Amniotic epithelial cell (primary cell): ENCODE results near the gene HSPA1L.
"Not testable (repeated sequence)": the region's sequence is repeated elsewhere in the genome, so short reads cannot be mapped to it uniquely, and the experiment has no call there.

ENCODE experiments used
- DNase-seq: peaks from one replicate; pipeline ENCODE4 v3.0.0-alpha.2; 2010; ENCODE audit warnings: low read depth

The HSPA1L gene

DNA sequence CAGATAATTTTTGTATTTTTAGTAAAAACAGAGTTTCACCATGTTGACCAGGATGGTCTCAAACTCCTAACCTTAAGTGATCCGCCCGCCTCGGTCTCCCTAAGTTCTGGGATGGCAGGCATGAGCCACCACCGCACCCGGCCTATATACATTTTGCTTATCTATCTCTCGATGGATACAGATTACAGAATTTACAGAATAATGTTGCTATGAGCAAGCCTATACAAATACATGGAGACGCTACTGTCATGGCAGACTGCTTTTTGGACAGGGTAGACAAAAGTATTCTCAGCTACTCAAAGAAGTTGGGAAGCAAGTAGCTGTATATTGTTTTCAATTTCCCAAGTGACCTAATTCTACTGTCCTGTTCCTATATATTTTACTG is 1.6 kb downstream of the HSPA1L start:
- no peak for DNase-seq

- DNase-seq, result no peak
Measured at GRCh38 chr6:31811645-31812044, 3.4 kb downstream of the HSPA1L start.

DNA sequence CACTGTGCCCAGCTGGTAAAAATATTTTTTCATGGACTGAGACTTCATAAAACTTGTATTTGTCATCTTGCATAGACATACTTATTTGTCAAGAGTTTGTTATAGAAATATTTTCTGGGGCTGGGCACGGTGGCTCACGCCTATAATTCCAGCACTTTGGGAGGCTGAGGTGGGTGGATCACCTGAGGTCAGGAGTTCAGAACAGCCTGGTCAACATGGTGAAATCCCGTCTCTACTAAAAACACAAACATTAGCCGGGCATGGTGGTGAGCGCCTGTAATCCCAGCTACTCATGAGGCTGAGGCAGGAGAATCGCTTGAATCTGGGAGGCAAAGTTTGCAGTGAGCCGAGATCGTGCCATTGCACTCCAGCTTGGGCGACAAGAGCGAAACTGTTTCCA is 6.5 kb downstream of the HSPA1L start:
- not testable (repeated sequence) for DNase-seq

- DNase-seq, result peak; percentile 95
Measured at GRCh38 chr6:31806470-31807272, 8.4 kb downstream of the HSPA1L start, which contains the start of gene LSM2. Gene LSM2, minus strand, starts transcription at chr6:31806966. Its CDS starts 209 bp downstream, at chr6:31806757.

- DNase-seq, result no peak
Measured at GRCh38 chr6:31805939-31806469, 9.1 kb downstream of the HSPA1L start.

GRCh38 chr6:31801031-31801927 is 13.8 kb downstream of the HSPA1L start:
- not testable (repeated sequence) for DNase-seq

GRCh38 chr6:31799781-31800180 is 15.3 kb downstream of the HSPA1L start:
- DNase-seq, result no peak

DNA sequence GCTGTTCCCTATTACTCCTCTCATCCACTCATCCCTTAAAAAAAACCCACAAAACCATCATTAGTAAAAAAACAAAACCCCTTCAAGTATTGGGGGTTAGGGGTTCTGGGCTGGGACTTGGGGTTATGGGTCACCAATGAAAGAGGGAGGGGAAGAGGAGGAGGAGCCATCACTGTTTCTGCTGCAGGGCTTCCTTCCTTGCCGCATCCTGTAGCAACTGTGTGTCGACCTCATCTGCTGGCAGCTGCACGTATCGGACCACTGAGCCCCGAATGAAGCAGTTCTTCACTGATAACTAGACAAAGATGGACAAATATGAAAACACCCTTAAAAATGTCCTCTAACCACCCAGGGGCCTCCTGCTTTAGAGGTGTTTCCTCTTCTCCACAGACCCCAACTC is 17.5 kb downstream of the HSPA1L start:
- DNase-seq, result no peak

GRCh38 chr6:31796993-31797385 is 18.1 kb downstream of the HSPA1L start:
- no peak for DNase-seq

- DNase-seq, result peak; percentile 87
Measured at GRCh38 chr6:31795616-31796298, 19.3 kb downstream of the HSPA1L start, which contains the start of gene VARS1. Gene VARS1, minus strand, starts transcription at chr6:31795752. Its CDS starts 535 bp downstream, at chr6:31795217.

GRCh38 chr6:31794866-31795615 is 20.0 kb downstream of the HSPA1L start:
- no peak for DNase-seq

- DNase-seq, result peak; percentile 52
Measured at GRCh38 chr6:31794294-31794865, 20.7 kb downstream of the HSPA1L start.

- not testable (repeated sequence) for DNase-seq
Measured at GRCh38 chr6:31793927-31794245, 21.2 kb downstream of the HSPA1L start.

GRCh38 chr6:31792761-31793171 is 22.3 kb downstream of the HSPA1L start:
- DNase-seq, result peak; percentile 33

DNA sequence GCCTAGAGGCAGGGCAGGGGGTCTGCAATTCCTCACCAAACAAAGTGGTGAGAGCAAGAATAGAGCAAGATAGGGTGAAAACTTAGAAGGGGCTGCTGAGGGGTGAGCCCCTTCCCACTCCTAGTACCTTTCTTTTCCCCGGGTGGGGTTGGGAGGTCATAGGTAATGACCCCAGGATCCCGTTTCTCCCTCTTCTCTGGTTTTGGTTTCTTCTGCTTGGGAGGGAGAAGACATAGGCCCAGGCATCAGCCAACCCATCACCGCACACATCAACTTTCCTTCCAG is 23.1 kb downstream of the HSPA1L start:
- no peak for DNase-seq

GRCh38 chr6:31791324-31792089 is 23.6 kb downstream of the HSPA1L start:
- DNase-seq, result no peak

DNA sequence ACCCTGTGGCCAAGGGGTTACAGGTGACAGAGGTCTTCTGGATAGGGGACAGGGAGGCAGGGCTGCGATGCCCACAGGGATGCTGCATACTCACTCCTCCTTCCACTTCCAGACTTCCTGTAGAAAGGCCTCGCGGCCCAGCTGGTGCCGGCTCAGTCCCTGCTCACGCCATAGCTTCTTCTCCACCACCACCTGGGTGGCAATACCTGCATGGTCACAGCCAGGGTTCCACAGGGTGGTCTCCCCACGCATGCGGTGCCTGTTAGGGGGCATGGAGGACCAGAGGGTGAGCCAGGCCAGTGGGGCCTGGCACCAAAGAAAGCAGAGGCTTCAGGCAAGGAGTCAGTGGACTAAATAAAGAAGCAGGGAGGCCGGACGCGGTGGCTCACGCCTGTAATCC is 29.6 kb downstream of the HSPA1L start:
- DNase-seq, result no peak

DNA sequence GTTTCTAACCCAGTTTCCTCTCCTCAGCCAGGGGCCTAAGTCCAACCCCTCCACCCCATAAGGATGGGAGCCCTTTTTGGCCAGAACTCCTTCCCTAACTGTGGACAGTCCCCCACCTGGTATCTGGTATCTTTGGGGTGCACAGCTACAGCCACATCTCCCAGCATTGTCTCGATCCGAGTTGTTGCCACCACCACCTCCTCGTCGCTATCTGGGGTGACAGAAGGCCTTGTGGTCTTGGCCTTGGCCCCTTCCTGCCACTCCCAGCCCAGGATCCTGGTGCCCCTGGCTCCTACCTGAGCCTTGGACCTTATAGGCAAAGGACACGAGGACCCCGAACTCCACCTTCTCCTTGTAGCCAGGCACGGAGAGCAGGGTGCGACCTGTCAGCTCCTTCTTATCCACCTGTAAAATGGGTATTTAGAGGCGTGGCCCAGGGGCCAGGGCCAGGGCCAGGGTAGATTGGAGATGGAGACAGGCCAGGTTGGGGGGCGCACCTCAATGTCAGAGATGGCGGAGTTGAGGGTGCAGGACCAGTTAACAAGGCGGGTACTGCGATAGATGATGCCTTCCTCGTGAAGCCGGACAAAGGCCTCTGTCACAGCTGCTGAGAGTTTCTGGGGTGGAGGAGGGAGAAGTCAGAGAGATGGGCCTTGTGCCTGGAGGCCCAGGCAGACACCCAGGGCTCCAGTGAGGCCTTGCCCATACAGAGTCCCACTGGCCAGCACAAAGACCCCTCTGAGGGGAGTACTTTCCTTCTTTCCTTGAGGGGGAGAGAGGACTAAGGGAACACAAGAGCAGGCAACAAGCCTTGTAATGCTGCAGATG is 30.8 kb downstream of the HSPA1L start:
- no peak for DNase-seq

GRCh38 chr6:31782126-31782855 is 32.8 kb downstream of the HSPA1L start:
- no peak for DNase-seq
